KBM-7 (cell line): ENCODE data around the gene CLCA1.

Experiments used
- DNase-seq: peaks from one replicate; pipeline ENCODE4 v3.0.0-alpha.2; 2015
- in situ Hi-C: fragments of 300-500 bp; cut with MboI; formaldehyde crosslinking; loops from 2 replicates; pipeline ENCODE4 v1.14.3; 2020; ENCODE audit warnings: low sequenced_read_pairs, low pct_unique_long_range_greater_than_20kb, mixed read lengths

CLCA1 gene

DNA sequence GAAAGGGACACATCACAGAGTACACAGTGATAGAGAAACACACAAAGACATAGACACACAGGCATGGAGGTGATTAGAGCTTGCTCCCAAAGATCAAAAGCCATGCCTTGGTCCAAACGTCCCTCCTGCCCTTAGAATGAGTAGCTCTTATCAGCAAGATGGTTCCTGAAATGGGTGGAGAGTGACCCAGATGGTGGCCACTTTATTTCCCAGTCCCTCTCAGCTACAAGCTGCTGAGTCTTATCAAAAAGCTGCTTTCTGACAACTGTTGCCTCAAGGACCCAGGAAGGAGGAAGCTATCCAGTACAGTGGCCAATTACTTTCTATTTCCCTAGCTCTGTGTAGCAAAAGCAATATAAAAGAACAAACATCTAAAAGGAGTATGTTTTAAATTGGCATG is 7.7 kb upstream of the CLCA1 start:
- in situ Hi-C loops, result no loop called here
- no peak for DNase-seq

GRCh38 chr1:86461482-86461881 is 7.2 kb upstream of the CLCA1 start:
- in situ Hi-C loops, result no loop called here
- no peak for DNase-seq

GRCh38 chr1:86464819-86465218 is 3.9 kb upstream of the CLCA1 start:
- in situ Hi-C loops, result no loop called here
- no peak for DNase-seq

GRCh38 chr1:86466109-86466844 is 2.5 kb upstream of the CLCA1 start:
- no peak for DNase-seq
- in situ Hi-C loops, result no loop called here

- peak; percentile 28 for DNase-seq
- in situ Hi-C loops, result no loop called here
Measured at GRCh38 chr1:86466986-86467385, 1.7 kb upstream of the CLCA1 start.

DNA sequence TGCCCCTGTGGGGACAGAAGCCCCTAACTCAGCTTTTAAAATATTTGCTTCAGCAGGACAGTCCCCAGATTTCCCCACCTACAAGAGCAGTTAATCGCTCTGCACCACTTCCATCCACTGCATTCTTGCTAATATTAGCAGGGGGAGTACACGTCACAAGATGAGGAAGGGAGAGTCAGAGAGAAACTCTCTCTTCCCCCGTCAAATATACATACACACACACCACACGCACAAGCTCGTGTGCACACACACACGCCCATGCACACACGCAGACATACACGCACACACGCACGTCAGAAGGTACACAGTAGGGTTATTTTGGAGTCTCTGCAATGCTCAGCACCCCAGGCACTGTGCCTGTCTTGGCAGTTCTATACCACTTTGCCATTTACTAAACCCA is 2.1 kb downstream of the CLCA1 start:
- in situ Hi-C loops, result no loop called here
- no peak for DNase-seq

- DNase-seq, result no peak
- in situ Hi-C loops, result no loop called here
Measured at GRCh38 chr1:86471291-86471690, 2.6 kb downstream of the CLCA1 start.

DNA sequence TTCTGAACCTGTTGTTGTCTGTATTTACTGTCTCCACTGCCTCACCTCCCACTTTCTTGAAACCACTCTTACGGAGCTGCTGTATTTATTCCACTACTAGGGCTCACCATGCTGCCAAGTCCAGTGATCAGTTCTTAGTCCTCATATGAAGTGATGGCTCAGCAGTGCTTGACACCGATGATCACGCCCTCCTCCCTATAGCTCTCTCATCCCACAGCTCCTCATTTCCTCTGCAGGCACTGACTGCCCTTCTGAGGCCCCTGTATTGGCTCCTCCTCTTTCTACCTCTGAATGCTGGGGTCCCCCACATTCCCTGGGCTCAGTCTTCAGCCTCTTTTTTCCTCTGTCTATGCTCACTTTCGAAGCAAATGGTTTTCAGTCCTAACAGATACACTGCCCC is 3.4 kb downstream of the CLCA1 start:
- DNase-seq, result no peak
- in situ Hi-C loops, result no loop called here

DNA sequence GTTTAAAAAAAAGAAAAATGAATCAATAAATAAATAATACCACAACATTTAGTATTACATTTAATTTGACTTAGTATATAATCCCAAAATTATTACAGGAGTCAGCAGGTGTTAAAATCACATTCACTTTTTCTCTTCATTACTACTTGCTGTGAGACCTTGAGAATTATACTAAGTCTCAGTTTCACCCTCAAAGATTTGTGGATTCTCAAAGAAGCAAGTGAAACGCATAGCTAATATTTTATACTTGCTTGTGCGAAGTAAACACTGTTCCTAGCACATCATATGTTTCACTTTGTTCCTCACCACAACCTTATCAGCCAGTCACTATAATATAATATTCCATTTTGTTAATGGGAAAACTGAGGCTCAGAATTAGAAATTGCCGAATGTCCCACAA is 4.0 kb downstream of the CLCA1 start:
- in situ Hi-C loops, result no loop called here

DNA sequence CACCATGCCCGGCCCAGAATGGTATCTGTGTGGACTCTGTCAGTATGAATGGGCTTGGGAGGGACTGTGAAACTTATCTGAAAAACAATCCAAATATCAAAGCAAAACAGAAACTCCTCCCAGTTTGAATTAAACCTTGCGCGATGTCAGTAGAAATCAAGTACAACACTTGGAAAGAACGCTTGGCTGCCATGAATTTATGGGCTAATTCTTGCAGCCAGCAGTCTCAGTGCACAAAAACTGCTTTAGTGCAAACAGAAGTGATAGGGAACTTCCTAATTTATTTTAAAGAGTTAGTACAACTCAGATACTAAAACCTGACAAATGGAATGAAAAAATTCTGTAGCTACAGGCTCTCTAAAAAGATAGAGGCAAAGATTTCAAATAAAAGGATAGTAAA is 8.5 kb downstream of the CLCA1 start:
- in situ Hi-C loops, result no loop called here
- no peak for DNase-seq

More for the DNA sequence above, 4.0 kb downstream of the CLCA1 start:
- DNase-seq, result no peak

GRCh38 chr1:86477682-86478081 is 9.0 kb downstream of the CLCA1 start:
- in situ Hi-C loops, result no loop called here
- no peak for DNase-seq

DNA sequence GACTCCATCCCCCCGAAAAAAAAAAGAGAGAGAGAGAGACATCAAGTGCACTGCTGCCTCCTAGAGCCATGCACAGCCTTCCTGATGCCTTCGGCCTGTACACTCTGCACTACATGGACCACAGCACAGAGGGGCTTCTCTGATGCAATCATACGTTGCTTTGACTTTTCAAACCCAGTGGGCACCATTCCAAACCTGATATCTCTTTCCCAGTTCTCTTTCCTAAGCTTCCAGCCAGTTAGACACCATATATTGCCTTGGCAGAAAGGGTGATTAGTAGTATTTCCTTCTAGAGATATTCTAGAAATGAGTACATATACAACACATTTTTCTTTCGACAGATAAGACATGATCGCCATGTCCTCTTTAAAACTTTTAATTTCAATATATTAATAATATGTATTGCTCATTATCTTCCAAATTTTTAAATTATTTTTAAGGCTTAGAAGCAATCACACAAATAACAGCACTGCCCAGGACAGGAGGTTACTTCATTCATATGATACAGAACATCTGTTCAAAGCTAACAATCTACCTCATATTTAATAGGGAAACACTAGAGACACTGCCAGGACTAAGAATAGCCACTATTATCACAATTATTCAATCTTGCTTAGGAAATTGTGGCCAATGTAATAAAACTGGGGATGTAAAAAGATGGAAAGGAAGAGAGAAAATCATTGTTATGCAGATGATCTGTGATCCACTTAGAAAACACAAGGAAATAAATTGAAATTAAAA is 9.9 kb downstream of the CLCA1 start:
- in situ Hi-C loops, result no loop called here

DNA sequence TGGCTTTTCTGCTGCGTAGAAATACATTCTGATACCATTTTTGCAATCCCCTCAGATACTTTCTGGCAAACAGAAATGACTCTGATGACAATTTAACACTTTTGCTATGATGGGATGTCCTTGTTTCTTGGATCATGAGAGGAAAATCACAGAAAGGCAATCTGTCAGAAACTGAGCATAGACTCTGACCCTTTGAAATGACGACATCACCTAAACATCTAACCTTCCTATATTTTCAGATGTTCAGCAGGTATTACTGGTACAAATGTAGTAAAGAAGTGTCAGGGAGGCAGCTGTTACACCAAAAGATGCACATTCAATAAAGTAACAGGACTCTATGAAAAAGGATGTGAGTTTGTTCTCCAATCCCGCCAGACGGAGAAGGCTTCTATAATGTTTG is 13.2 kb downstream of the CLCA1 start:
- in situ Hi-C loops, result no loop called here
- DNase-seq, result no peak

More for the DNA sequence above, 9.9 kb downstream of the CLCA1 start:
- no peak for DNase-seq

DNA sequence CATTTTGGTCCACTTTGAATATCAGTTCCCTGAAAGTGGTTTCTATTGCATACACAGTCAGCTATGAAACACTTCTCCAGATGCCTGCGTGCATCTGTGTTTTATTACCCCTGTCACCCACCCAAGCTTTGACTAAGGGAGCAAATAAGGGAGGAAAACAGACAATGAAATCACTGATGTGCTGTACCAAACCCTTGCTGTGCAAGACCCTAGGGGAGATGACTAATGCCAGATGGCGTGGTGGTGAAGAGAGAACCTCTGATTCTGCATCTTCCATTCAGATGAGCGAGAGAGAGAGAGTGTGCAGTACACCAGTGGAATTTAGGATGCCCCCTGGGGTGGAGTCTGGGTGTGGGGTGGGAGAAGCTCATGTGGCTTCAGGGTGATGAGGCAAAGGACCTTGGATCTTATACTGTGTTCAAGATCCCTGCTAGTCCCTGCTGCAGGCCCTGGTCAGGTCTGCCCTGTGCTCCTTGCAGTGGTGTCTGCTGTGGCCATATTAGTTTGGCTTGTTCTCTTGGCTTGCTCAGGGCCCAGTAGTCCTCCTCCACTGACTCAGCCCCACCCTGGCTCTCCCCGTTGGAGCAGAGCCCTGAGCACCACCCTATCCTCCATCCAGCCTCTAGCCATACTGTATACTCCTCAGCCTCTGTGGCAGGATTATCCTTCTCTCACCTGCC is 18.5 kb downstream of the CLCA1 start:
- in situ Hi-C loops, result no loop called here
- no peak for DNase-seq

DNA sequence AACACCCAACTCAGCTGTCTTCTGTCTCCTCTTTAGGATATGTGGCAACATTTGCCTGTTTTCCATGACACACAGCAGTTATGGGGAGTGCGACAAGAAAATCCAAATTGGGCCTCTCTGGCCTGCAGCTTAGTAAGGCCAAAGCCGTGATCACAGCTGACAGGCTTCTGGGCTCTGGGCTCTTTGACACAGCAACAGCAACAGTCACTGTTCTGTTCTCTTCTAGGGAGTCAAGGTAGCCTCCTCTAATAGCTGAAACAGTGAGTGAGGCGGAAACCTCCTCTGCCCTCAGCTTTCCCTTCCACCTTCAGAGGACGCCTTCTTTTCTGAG is 19.0 kb downstream of the CLCA1 start:
- in situ Hi-C loops, result no loop called here
- no peak for DNase-seq

DNA sequence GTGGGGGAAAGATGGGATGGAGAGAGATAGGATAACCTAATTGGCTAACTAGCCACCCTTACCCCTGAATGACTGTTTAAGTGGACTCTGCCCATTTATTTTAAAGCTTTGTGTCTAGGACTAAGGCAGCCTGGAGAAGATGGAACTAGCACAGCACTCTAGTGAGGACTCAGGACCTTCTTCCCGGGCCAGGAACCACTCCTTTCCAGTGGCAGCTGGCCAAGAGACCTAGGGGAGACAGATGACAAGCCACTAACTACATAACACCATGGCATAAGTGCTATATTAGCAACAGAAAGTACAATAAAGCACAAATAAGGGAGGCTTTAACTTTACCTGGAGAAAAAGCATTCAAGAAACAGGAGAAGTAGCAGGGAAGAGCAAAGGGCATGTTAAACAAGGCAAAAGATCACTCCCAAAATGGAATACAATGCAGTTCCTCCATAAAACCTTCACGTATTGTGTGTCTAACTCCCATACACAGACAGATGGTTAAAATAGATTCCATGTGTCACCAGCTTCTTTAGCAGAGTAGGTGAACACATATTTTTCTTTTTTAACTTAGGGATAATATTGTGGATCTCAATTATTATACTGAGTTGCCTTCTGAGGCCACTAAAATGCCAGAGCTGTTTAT is 20.6 kb downstream of the CLCA1 start:
- DNase-seq, result no peak
- in situ Hi-C loops, result no loop called here

GRCh38 chr1:86491171-86491950 is 22.6 kb downstream of the CLCA1 start:
- in situ Hi-C loops, result no loop called here
- DNase-seq, result no peak

GRCh38 chr1:86498281-86498680 is 29.6 kb downstream of the CLCA1 start:
- in situ Hi-C loops, result no loop called here
- peak; percentile 16 for DNase-seq

DNA sequence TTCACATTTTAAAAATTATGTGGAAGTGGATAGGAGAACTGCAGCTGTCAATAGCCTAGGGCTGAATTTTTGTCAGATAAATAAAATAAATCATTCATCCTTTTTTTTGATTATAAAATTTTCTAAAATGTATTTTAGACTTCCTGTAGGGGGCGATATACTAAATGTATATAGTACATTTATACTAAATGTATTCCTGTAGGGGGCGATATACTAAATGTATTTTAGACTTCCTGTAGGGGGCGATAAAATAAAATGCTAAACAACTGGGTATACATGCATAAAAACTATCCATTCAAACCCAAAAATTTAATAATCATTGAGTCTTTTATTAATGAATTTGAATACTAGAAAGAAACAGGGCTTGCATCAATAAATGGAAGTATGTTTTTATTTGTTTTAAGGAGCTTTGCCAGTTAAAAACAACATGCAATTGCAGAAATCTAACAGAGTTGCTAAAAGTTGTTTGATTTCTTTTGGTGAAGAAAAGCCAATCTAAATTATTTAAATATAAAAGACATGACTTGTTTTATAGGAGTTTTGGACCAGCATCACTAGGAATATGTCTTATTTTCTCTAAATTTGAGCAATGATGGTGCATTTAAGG is 31.4 kb downstream of the CLCA1 start:
- peak; percentile 50 for DNase-seq

More for the DNA sequence above, 31.4 kb downstream of the CLCA1 start:
- in situ Hi-C loops, result no loop called here
